Amygdala (tissue), 56 donors: ENCODE measurements around the gene MYO3A.

ENCODE experiments used
- DNase-seq, 56 donors: peaks; one replicate each; lab custom pipeline; 2025; lab: John Stamatoyannopoulos, UW

Gene MYO3A

GRCh38 chr10:25933653-25934608 is at the start of gene MYO3A:
Gene MYO3A, plus strand, starts transcription at chr10:25934229. Its CDS starts 17,882 bp downstream, at chr10:25952111.
- no peak for DNase-seq

GRCh38 chr10:25888627-25889026 is 45.4 kb upstream of the MYO3A start:
- DNase-seq = no peak

GRCh38 chr10:25890995-25891394 is 43.0 kb upstream of the MYO3A start:
- DNase-seq = no peak

GRCh38 chr10:25895856-25896255 is 38.2 kb upstream of the MYO3A start:
- no peak for DNase-seq

- no peak for DNase-seq
Measured at GRCh38 chr10:25896421-25896820, 37.6 kb upstream of the MYO3A start.

- DNase-seq = no peak
Measured at GRCh38 chr10:25899304-25899703, 34.7 kb upstream of the MYO3A start.

- DNase-seq = no peak
Measured at GRCh38 chr10:25901199-25901598, 32.8 kb upstream of the MYO3A start.

- peak in 5 of 56 donors; percentile 1 to 18 (median 6) for DNase-seq
Measured at GRCh38 chr10:25902002-25902401, 32.0 kb upstream of the MYO3A start.

- no peak for DNase-seq
Measured at GRCh38 chr10:25907261-25907660, 26.8 kb upstream of the MYO3A start.

GRCh38 chr10:25912866-25913265 is 21.2 kb upstream of the MYO3A start:
- no peak for DNase-seq

GRCh38 chr10:25914776-25915175 is 19.3 kb upstream of the MYO3A start:
- DNase-seq = no peak

GRCh38 chr10:25934621-25935139 is 651 bp downstream of the MYO3A start:
- no peak for DNase-seq

- no peak for DNase-seq
Measured at GRCh38 chr10:25938405-25938804, 4.4 kb downstream of the MYO3A start.

- no peak for DNase-seq
Measured at GRCh38 chr10:25944771-25945170, 10.7 kb downstream of the MYO3A start.

- DNase-seq = no peak
Measured at GRCh38 chr10:25952857-25953256, 18.8 kb downstream of the MYO3A start.

- no peak for DNase-seq
Measured at GRCh38 chr10:25954851-25955250, 20.8 kb downstream of the MYO3A start.

GRCh38 chr10:25959540-25960232 is 25.7 kb downstream of the MYO3A start:
- no peak for DNase-seq

- DNase-seq = no peak
Measured at GRCh38 chr10:25965584-25965983, 31.6 kb downstream of the MYO3A start.

GRCh38 chr10:25966844-25967243 is 32.8 kb downstream of the MYO3A start:
- no peak for DNase-seq

GRCh38 chr10:25972631-25973030 is 38.6 kb downstream of the MYO3A start:
- DNase-seq = no peak

GRCh38 chr10:25974897-25975459 is 40.9 kb downstream of the MYO3A start:
- no peak for DNase-seq
